HepG2 (cell line): ENCODE data around the gene EEF1A1. TPM values are rescaled to one million over a fixed set of nuclear protein-coding genes. Genes with fewer than 3 reads are reported as not detected.

Experiments
- CHD4 ChIP-seq: fragments of 200-600 bp; sonication (generic); IDR thresholded peaks from 2 replicates; pipeline ENCODE4 v1.7.0; 2017; ENCODE audit warnings: mild to moderate bottlenecking, low read length, borderline replicate concordance
- HNF4G ChIP-seq, 2 experiments: sonication (generic) in 1 of 2; formaldehyde crosslinking in 1 of 2; IDR thresholded peaks; 2 replicates each; pipeline versions ENCODE4 v1.4.0 to v1.6.1; 2011 to 2020; ENCODE audit warnings: borderline replicate concordance in 2 of 2, low read depth in 2 of 2, mild to moderate bottlenecking in 2 of 2, low read length in 1 of 2, missing genetic modification reagents in 1 of 2, moderate library complexity in 1 of 2
- PRPF4 ChIP-seq: fragments of 200-400 bp; formaldehyde crosslinking; IDR thresholded peaks from 2 replicates; pipeline ENCODE4 v1.6.1; 2016; ENCODE audit warnings: low read length, low read depth; ENCODE audit not compliant: poor library complexity, severe bottlenecking
- SETDB1 ChIP-seq: sonication (generic); formaldehyde crosslinking; IDR thresholded peaks from 2 replicates; pipeline ENCODE4 v1.5.1; 2020; ENCODE audit warnings: missing genetic modification reagents, mild to moderate bottlenecking, borderline replicate concordance
- SNRNP70 ChIP-seq: fragments of 200-400 bp; formaldehyde crosslinking; IDR thresholded peaks from 2 replicates; pipeline ENCODE4 v1.6.1; 2017; ENCODE audit warnings: mild to moderate bottlenecking, low read depth, low read length, moderate library complexity
- ZNF205 ChIP-seq: IDR thresholded peaks from 2 replicates; pipeline ENCODE4 v1.6.1; 2018; ENCODE audit warnings: missing biosample characterization, missing genetic modification reagents
- ZNF563 ChIP-seq: sonication (generic); formaldehyde crosslinking; IDR thresholded peaks from 2 replicates; pipeline ENCODE4 v1.8.0; 2022; ENCODE audit warnings: mild to moderate bottlenecking, moderate library complexity, missing genetic modification reagents
- ZNF589 ChIP-seq: sonication (generic); formaldehyde crosslinking; conservative IDR thresholded peaks from 2 replicates; pipeline ENCODE4 v1.8.0; 2022; ENCODE audit warnings: mild to moderate bottlenecking, moderate library complexity, missing genetic modification reagents
- ZNF777 ChIP-seq: sonication (generic); formaldehyde crosslinking; IDR thresholded peaks from 2 replicates; pipeline ENCODE4 v1.4.0; 2020; ENCODE audit warnings: missing genetic modification reagents
- polyA plus RNA-seq, 8 experiments: library from polyadenylated mRNA; depleted of rRNA in 3 of 8; stranded (reverse) in 7 of 8; unstranded in 1 of 8; fragments of >200 nt; fragmentation: Illumina TruSeq in 4 of 8; extraction: Trizol in 4 of 8; gene quantifications; 2 replicates each; pipeline versions ENCODE4 v1.2.1 to v1.2.3, GENCODE V29; 2011 to 2016; ENCODE audit warnings: low read depth in 4 of 8, missing spikeins in 1 of 8, mixed read lengths in 1 of 8; ENCODE audit not compliant: insufficient read depth in 1 of 8
- total RNA-seq, 5 experiments: library from RNA; depleted of rRNA; stranded (reverse); fragments of >200 nt; fragmentation: Illumina TruSeq; extraction: Trizol; gene quantifications; 2 replicates each; pipeline ENCODE4 v1.2.3, GENCODE V29; 2016; ENCODE audit warnings: low read depth in 1 of 5
- TF ChIP-seq, protein P1 (sequence below): sonication (generic); formaldehyde crosslinking; IDR thresholded peaks from 2 replicates; pipeline ENCODE4 v1.5.0; 2020; ENCODE audit warnings: mild to moderate bottlenecking, missing genetic modification reagents
- TF ChIP-seq, protein P2 (sequence below): fragments of 450-650 bp; IDR thresholded peaks from 2 replicates; pipeline ENCODE4 v1.6.1; 2017
- TF ChIP-seq, protein P3 (sequence below): sonication (generic); formaldehyde crosslinking; IDR thresholded peaks from 2 replicates; pipeline ENCODE4 v1.4.0; 2020; ENCODE audit warnings: missing genetic modification reagents, borderline replicate concordance
- TF ChIP-seq, protein P4 (sequence below): sonication (generic); formaldehyde crosslinking; IDR thresholded peaks from 2 replicates; pipeline ENCODE4 v1.4.0; 2020; ENCODE audit warnings: mild to moderate bottlenecking, missing genetic modification reagents, borderline replicate concordance
- TF ChIP-seq, protein P5 (sequence below): sonication (generic); formaldehyde crosslinking; conservative IDR thresholded peaks from 2 replicates; pipeline ENCODE4 v1.4.0; 2020; ENCODE audit warnings: mild to moderate bottlenecking, missing genetic modification reagents, moderate library complexity

The EEF1A1 gene
- total and polyA plus RNA-seq, 2 of the 13 experiments (the other 11 are each of a cell fraction or from before 2014, with no cell fraction given): 13,726 to 17,172 TPM

DNA sequence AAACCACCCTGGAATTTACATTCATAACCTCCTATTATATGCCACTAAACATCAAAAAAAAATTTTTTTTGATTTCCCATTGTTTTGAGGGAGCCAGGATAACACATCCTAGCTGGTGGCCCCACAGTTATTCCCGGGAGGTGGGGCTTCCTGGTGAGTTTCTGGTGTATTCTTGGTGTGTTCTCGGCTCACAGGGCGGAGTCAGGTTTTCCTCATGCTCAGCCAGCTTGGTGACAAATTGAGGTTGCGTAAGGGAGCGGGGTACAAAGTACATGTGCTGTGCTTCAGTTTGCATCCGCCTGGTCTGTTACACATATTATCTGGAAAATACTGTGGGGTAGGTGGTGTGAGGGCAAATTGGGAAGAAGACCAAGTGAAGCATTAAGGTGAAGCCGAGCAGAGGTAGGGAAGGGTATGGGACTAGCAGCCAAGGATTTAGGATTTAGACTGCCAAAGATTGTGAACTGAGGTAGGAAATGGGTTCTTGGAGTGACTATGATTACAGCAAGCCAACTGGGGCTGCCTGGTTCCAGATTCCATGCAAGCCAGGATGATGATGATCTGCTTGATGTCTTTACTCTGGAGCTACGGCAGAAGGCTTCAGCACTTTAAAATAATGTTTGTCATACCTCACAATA is 46.2 kb upstream of the EEF1A1 start (continued):
- peak; percentile 41; the same call in 1 of the 2 replicates for TF ChIP-seq ZNF205
- no peak for TF ChIP-seq CHD4
- TF ChIP-seq HNF4G (IDR thresholded peaks at IDR 0.05; ENCODE audit: borderline replicate concordance, low read depth, low read length): peak; percentile 93
- peak; percentile 97 for TF ChIP-seq HNF4G (CRISPR knock-in tag; IDR thresholded peaks at IDR 0.05; ENCODE audit: borderline replicate concordance, low read depth)
- TF ChIP-seq, protein P1, sequence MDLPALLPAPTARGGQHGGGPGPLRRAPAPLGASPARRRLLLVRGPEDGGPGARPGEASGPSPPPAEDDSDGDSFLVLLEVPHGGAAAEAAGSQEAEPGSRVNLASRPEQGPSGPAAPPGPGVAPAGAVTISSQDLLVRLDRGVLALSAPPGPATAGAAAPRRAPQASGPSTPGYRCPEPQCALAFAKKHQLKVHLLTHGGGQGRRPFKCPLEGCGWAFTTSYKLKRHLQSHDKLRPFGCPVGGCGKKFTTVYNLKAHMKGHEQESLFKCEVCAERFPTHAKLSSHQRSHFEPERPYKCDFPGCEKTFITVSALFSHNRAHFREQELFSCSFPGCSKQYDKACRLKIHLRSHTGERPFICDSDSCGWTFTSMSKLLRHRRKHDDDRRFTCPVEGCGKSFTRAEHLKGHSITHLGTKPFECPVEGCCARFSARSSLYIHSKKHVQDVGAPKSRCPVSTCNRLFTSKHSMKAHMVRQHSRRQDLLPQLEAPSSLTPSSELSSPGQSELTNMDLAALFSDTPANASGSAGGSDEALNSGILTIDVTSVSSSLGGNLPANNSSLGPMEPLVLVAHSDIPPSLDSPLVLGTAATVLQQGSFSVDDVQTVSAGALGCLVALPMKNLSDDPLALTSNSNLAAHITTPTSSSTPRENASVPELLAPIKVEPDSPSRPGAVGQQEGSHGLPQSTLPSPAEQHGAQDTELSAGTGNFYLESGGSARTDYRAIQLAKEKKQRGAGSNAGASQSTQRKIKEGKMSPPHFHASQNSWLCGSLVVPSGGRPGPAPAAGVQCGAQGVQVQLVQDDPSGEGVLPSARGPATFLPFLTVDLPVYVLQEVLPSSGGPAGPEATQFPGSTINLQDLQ: no peak
- TF ChIP-seq ZNF777 (CRISPR knock-in tag): 0 out of 2 replicates have a peak, but pooled peaks have one; percentile 17
- TF ChIP-seq, protein P2, sequence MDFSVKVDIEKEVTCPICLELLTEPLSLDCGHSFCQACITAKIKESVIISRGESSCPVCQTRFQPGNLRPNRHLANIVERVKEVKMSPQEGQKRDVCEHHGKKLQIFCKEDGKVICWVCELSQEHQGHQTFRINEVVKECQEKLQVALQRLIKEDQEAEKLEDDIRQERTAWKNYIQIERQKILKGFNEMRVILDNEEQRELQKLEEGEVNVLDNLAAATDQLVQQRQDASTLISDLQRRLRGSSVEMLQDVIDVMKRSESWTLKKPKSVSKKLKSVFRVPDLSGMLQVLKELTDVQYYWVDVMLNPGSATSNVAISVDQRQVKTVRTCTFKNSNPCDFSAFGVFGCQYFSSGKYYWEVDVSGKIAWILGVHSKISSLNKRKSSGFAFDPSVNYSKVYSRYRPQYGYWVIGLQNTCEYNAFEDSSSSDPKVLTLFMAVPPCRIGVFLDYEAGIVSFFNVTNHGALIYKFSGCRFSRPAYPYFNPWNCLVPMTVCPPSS: no peak
- TF ChIP-seq ZNF563 (CRISPR knock-in tag): no peak; the same call in 1 of the 2 replicates
- TF ChIP-seq, protein P3, sequence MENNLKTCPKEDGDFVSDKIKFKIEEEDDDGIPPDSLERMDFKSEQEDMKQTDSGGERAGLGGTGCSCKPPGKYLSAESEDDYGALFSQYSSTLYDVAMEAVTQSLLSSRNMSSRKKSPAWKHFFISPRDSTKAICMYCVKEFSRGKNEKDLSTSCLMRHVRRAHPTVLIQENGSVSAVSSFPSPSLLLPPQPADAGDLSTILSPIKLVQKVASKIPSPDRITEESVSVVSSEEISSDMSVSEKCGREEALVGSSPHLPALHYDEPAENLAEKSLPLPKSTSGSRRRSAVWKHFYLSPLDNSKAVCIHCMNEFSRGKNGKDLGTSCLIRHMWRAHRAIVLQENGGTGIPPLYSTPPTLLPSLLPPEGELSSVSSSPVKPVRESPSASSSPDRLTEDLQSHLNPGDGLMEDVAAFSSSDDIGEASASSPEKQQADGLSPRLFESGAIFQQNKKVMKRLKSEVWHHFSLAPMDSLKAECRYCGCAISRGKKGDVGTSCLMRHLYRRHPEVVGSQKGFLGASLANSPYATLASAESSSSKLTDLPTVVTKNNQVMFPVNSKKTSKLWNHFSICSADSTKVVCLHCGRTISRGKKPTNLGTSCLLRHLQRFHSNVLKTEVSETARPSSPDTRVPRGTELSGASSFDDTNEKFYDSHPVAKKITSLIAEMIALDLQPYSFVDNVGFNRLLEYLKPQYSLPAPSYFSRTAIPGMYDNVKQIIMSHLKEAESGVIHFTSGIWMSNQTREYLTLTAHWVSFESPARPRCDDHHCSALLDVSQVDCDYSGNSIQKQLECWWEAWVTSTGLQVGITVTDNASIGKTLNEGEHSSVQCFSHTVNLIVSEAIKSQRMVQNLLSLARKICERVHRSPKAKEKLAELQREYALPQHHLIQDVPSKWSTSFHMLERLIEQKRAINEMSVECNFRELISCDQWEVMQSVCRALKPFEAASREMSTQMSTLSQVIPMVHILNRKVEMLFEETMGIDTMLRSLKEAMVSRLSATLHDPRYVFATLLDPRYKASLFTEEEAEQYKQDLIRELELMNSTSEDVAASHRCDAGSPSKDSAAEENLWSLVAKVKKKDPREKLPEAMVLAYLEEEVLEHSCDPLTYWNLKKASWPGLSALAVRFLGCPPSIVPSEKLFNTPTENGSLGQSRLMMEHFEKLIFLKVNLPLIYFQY: no peak
- no peak for TF ChIP-seq SETDB1 (CRISPR knock-in tag)
- TF ChIP-seq PRPF4: no peak
- TF ChIP-seq SNRNP70: no peak
- TF ChIP-seq, protein P4, sequence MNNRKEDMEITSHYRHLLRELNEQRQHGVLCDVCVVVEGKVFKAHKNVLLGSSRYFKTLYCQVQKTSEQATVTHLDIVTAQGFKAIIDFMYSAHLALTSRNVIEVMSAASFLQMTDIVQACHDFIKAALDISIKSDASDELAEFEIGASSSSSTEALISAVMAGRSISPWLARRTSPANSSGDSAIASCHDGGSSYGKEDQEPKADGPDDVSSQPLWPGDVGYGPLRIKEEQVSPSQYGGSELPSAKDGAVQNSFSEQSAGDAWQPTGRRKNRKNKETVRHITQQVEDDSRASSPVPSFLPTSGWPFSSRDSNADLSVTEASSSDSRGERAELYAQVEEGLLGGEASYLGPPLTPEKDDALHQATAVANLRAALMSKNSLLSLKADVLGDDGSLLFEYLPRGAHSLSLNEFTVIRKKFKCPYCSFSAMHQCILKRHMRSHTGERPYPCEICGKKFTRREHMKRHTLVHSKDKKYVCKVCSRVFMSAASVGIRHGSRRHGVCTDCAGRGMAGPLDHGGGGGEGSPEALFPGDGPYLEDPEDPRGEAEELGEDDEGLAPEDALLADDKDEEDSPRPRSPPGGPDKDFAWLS (CRISPR knock-in tag): no peak
- peak; percentile 74; the same call in 1 of the 2 replicates for TF ChIP-seq ZNF589
- TF ChIP-seq, protein P5, sequence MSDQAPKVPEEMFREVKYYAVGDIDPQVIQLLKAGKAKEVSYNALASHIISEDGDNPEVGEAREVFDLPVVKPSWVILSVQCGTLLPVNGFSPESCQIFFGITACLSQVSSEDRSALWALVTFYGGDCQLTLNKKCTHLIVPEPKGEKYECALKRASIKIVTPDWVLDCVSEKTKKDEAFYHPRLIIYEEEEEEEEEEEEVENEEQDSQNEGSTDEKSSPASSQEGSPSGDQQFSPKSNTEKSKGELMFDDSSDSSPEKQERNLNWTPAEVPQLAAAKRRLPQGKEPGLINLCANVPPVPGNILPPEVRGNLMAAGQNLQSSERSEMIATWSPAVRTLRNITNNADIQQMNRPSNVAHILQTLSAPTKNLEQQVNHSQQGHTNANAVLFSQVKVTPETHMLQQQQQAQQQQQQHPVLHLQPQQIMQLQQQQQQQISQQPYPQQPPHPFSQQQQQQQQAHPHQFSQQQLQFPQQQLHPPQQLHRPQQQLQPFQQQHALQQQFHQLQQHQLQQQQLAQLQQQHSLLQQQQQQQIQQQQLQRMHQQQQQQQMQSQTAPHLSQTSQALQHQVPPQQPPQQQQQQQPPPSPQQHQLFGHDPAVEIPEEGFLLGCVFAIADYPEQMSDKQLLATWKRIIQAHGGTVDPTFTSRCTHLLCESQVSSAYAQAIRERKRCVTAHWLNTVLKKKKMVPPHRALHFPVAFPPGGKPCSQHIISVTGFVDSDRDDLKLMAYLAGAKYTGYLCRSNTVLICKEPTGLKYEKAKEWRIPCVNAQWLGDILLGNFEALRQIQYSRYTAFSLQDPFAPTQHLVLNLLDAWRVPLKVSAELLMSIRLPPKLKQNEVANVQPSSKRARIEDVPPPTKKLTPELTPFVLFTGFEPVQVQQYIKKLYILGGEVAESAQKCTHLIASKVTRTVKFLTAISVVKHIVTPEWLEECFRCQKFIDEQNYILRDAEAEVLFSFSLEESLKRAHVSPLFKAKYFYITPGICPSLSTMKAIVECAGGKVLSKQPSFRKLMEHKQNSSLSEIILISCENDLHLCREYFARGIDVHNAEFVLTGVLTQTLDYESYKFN (CRISPR knock-in tag): peak; percentile 94
